BJ (cell line): ENCODE measurements around the gene VSTM2B. TPM values are rescaled to one million over a fixed set of nuclear protein-coding genes. Genes with fewer than 3 reads are reported as not detected.
"Not testable (repeated sequence)": the region's sequence is repeated elsewhere in the genome, so short reads cannot be mapped to it uniquely, and the experiment has no call there.

Experiments used
- CTCF ChIA-PET: fragments of 350-600 bp; formaldehyde crosslinking; extraction: SDS; loops from one replicate; lab custom pipeline; 2021; ENCODE audit warnings: antibody characterized with exemption, inconsistent platforms; lab: Yijun Ruan, JAX
- POLR2A ChIA-PET: fragments of 300-600 bp; sonication (Branson Sonifier 250); formaldehyde crosslinking; extraction: SDS; loops from one replicate; lab custom pipeline; 2021; ENCODE audit warnings: antibody characterized with exemption; lab: Charles Lee
- DNase-seq: peaks from one replicate; pipeline ENCODE4 v3.0.0-alpha.2; 2011; ENCODE audit warnings: low read depth
- H3K27me3 ChIP-seq: 2 replicates; pipeline ENCODE4 v1.6.0; 2011; ENCODE audit warnings: low read length; ENCODE audit not compliant: control insufficient read depth, insufficient read depth
- H3K36me3 ChIP-seq: 2 replicates; pipeline ENCODE4 v1.5.1; 2011; ENCODE audit warnings: low read length; ENCODE audit not compliant: control insufficient read depth, insufficient read depth
- H3K4me3 ChIP-seq: 2 replicates; pipeline ENCODE4 v1.5.1; 2011; ENCODE audit warnings: low read depth, mild to moderate bottlenecking, control low read depth, low read length
- polyA plus RNA-seq: library from polyadenylated mRNA; depleted of rRNA; stranded (reverse); fragments of >200 nt; gene quantifications from 2 replicates; pipeline ENCODE4 v1.2.3, GENCODE V29; 2011
- TF ChIP-seq, protein P1 (sequence below): IDR thresholded peaks from 2 replicates; pipeline ENCODE4 v1.5.1; 2011; ENCODE audit warnings: low read depth, mild to moderate bottlenecking, control low read depth, inconsistent platforms, low read length, moderate library complexity; ENCODE audit not compliant: insufficient read depth

The VSTM2B gene
- polyA plus RNA-seq, 1 experiment: not detected

DNA sequence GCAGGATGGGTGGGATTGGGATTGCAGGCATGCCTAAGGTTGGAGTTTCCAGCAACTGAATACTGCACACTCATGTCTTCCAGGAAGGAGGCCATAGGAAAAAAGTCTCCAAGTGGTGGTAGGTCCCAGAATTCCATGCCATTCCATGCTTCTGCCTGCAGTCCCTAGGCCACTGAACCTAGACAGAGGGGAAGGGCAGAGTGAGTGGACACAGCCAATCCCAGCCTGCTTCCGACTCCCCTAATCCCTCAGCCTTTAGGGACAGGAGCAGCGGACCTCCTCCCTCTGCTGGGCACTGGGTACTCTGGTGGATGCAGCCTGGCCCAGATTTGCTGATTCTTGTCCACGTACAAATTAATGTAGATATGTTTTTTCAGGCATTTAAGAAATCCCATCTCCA lies 17.0 kb downstream of the VSTM2B start:
- POLR2A ChIA-PET: no interaction called here

DNA sequence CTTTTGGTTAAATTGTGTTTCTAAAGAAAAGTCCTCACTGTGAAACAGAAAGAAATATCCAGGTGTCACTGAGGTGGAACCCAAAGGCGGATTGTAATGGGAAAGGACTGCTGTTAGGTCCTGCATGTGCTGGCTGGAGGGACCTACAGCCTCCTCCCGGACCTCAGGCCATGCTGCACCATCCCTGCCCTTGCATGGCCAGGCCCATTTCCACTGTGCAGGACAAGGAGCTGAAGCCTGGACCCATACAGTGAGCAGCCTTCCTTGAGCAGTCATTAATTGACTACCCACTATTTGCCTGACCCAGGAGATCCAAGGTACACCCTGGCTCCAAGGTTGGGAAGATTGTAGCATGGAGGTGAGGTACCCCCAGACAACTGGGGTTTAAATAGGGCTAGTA lies 17.6 kb downstream of the VSTM2B start:
- ChIA-PET POLR2A (no interaction called here), CTCF (no interaction called here)
- Histone ChIP-seq H3K4me3 (no peak overlapping the region), H3K36me3 (no peaks in the 10 kb centered on the region), H3K27me3 (no peaks in the 10 kb centered on the region)
- TF ChIP-seq, protein P1, sequence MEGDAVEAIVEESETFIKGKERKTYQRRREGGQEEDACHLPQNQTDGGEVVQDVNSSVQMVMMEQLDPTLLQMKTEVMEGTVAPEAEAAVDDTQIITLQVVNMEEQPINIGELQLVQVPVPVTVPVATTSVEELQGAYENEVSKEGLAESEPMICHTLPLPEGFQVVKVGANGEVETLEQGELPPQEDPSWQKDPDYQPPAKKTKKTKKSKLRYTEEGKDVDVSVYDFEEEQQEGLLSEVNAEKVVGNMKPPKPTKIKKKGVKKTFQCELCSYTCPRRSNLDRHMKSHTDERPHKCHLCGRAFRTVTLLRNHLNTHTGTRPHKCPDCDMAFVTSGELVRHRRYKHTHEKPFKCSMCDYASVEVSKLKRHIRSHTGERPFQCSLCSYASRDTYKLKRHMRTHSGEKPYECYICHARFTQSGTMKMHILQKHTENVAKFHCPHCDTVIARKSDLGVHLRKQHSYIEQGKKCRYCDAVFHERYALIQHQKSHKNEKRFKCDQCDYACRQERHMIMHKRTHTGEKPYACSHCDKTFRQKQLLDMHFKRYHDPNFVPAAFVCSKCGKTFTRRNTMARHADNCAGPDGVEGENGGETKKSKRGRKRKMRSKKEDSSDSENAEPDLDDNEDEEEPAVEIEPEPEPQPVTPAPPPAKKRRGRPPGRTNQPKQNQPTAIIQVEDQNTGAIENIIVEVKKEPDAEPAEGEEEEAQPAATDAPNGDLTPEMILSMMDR: no peak
- DNase-seq: no peak

More for the DNA sequence above, 17.0 kb downstream of the VSTM2B start:
- Histone ChIP-seq H3K36me3 (no peaks in the 10 kb centered on the region), H3K4me3 (no peak overlapping the region), H3K27me3 (no peaks in the 10 kb centered on the region)
- CTCF ChIA-PET: no interaction called here
- no peak for DNase-seq
- TF ChIP-seq, protein P1: no peak

DNA sequence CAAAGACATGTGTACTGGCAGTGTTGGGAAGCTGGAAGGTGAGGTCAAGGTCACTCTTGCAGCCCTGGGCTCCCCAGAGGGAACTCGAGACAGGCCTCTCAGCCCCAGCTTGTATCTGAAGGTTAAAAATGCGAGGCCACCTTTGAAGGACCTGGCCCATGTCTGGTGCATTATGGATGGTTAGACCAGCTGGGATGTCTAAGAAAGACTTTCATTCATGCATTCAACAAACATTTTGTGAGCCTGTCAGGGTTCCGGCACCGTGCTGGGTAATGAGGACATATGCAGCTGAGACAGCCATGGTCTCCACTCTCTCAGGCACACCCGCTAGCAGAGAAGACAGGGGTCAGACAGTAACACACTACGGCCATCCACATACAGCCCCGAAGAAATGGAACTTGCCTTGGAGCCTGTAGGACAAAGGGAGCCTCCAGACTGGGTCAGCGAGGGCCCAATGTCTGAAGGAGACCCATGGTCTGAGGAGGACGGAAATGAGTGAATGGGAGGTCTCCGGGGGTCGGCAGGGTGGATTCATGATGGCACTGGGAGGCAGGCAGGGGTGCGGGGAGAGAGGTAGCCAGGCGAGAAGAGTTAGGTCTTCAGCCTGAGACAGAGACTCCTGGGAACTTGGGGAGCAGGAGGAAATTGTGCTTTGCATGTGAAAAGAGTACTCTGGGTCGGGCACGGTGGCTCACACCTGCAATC lies 19.0 kb downstream of the VSTM2B start:
- POLR2A ChIA-PET: no interaction called here
- Histone ChIP-seq H3K36me3 (no peaks in the 10 kb centered on the region), H3K27me3 (no peaks in the 10 kb centered on the region), H3K4me3 (no peak overlapping the region)
- TF ChIP-seq, protein P1: no peak
- DNase-seq: no peak
- CTCF ChIA-PET: no interaction called here

DNA sequence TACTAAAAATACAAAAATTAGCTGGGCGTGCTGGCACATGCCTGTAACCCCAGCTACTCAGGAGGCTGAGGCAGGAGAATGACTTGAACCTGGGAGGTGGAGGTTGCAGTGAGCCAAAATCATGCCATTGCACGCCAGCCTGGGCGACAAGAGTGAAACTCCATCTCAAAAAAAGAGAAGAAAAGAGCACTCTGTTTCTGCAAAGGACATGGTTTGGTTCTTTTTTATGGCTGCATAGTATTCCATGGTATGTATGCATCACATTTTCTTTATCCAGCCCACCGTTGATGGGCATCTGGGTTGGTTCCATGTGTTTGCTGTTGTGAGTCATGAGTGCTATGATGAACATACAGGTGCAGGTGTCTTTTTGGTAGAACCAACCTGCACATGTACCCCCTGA lies 19.7 kb downstream of the VSTM2B start:
- H3K36me3 ChIP-seq, DNase-seq, H3K4me3 ChIP-seq, CTCF ChIA-PET, H3K27me3 ChIP-seq, POLR2A ChIA-PET: not testable (repeated sequence)

DNA sequence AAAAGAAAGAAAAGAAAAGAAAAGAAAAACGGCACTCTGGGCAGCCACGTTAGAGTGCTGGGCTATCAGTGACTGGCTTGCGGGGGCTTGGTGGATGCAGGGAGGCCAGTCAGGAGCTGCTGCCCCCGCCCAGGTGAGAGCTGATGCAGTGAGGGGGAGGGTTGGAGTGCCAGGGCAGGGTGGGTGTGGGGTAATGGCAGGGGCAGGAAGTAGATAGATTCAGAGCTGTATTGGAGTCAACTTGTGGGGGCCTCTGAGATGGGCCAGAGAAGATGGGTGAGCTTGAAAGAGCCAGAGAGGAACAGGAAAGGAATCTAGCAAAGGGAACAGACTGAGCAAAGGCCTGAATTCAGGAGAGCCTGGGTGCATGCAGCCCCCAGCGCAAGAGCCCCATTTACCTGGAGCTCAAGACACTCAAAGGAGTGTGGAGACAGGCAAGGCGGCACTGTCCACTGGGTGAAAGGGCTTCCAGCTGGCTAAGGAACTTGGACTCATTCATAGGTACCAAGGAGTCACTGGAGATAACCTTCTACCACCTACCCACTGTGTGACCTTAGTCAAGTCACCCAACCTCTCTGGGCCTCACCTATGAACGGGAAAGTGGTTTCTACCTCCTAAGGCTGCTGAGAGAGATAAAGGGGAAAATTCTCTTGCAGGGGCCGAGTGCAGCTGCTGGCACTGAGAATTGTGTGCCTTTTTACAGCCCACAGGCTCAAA lies 20.2 kb downstream of the VSTM2B start:
- DNase-seq: no peak
- CTCF ChIA-PET: no interaction called here
- POLR2A ChIA-PET: no interaction called here

More for the DNA sequence above, 20.2 kb downstream of the VSTM2B start:
- TF ChIP-seq, protein P1: no peak
- Histone ChIP-seq H3K27me3 (no peaks in the 10 kb centered on the region), H3K4me3 (no peak overlapping the region), H3K36me3 (no peaks in the 10 kb centered on the region)
